ENCODE data around the gene FARP1.

FARP1 gene

DNA sequence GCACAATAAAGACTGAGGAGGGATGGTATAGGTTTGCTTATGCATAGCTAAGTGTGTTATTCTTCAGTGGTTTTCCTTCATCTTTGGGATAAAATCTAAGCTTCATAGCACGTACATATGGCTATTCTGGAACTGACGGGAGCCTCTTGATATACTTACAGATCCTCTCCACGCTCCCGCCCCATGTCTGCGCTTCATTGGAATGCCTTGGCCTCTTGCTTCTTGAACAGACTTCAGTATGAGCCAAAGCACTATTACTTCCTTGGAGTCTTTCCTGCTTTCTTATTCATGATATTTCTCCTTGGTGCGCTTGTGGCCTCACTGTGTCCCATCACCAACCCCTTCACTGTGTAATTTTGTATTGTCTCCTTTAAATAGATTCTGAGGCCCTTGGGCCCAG is 145.3 kb downstream of the FARP1 start:
- no peaks in the 10 kb centered on the region for H3K9me3 ChIP-seq
- TF ChIP-seq, protein P1, sequence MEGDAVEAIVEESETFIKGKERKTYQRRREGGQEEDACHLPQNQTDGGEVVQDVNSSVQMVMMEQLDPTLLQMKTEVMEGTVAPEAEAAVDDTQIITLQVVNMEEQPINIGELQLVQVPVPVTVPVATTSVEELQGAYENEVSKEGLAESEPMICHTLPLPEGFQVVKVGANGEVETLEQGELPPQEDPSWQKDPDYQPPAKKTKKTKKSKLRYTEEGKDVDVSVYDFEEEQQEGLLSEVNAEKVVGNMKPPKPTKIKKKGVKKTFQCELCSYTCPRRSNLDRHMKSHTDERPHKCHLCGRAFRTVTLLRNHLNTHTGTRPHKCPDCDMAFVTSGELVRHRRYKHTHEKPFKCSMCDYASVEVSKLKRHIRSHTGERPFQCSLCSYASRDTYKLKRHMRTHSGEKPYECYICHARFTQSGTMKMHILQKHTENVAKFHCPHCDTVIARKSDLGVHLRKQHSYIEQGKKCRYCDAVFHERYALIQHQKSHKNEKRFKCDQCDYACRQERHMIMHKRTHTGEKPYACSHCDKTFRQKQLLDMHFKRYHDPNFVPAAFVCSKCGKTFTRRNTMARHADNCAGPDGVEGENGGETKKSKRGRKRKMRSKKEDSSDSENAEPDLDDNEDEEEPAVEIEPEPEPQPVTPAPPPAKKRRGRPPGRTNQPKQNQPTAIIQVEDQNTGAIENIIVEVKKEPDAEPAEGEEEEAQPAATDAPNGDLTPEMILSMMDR (IDR thresholded peaks at IDR 0.05): no peak
- no peaks in the 10 kb centered on the region for H3K27me3 ChIP-seq
- H3K4me1 ChIP-seq (ENCODE audit: control insufficient read depth in 1 of 2, insufficient read depth in 1 of 2, low read depth in 1 of 2, low read length in 1 of 2): no peaks in the 10 kb centered on the region
- no peaks in the 10 kb centered on the region for H3K36me3 ChIP-seq
- H3K27ac ChIP-seq: no peak overlapping the region
- H3K4me3 ChIP-seq (ENCODE audit: low read depth in 1 of 2, low read length in 1 of 2): no peak overlapping the region

DNA sequence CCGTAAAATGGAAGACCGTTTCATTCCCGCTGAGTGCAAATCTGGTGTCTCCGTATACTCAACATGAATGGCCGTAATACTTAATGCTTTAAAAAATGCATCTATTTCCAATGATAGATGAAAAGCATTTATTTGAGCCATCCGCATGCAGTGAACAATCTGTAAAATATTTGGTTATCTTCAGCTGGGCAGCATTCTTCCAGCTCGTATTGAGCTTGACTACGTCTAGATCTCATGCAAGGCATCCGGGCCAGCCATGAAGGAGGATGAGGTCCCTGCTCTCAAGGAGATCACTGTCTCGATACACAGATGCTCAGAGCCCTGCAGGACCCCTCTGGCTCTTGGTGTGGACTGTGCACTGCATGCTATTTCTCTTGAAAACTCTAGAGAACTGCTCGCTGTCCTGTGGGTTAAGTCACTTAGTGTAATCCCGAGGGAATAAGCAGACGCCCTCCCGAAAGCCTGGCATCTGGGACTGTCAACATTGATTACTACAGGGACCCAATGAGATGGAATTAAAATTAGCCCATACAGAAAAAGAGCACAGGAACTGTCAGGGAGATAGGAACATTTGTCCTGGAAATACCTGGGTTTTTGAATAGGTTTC is 146.5 kb downstream of the FARP1 start:
- Histone ChIP-seq H3K27me3 (no peaks in the 10 kb centered on the region), H3K9me3 (no peaks in the 10 kb centered on the region), H3K27ac (no peak overlapping the region), H3K36me3 (no peaks in the 10 kb centered on the region), H3K4me1 (ENCODE audit: control insufficient read depth in 1 of 2, insufficient read depth in 1 of 2, low read depth in 1 of 2, low read length in 1 of 2) (no peaks in the 10 kb centered on the region), H3K4me3 (ENCODE audit: low read depth in 1 of 2, low read length in 1 of 2) (no peak overlapping the region)
- TF ChIP-seq, protein P1 (IDR thresholded peaks at IDR 0.05): no peak

DNA sequence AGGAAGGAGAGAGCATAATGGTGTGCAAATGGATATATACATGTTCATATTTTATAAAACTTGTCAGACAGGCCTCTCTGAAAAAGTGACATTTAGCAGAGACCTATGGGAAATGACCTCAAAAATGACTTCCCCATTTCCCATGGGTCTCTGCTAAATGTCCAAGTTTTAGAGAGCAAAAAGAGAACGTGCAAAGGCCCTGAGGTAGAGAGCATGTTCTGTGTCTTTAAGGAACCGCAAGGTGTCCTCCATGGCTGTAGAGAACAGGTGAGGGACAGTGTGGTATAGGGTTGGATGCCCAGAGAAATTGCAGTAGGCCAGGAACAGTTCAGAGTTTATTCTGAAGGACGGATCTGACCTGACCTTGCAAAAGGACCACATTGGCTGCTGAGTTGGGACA is 147.4 kb downstream of the FARP1 start:
- TF ChIP-seq, protein P1 (IDR thresholded peaks at IDR 0.05): no peak
- H3K36me3 ChIP-seq: no peaks in the 10 kb centered on the region
- no peak overlapping the region for H3K27ac ChIP-seq
- no peak overlapping the region for H3K4me3 ChIP-seq (ENCODE audit: low read depth in 1 of 2, low read length in 1 of 2)
- H3K9me3 ChIP-seq: no peaks in the 10 kb centered on the region
- H3K4me1 ChIP-seq (ENCODE audit: control insufficient read depth in 1 of 2, insufficient read depth in 1 of 2, low read depth in 1 of 2, low read length in 1 of 2): no peaks in the 10 kb centered on the region
- no peaks in the 10 kb centered on the region for H3K27me3 ChIP-seq

DNA sequence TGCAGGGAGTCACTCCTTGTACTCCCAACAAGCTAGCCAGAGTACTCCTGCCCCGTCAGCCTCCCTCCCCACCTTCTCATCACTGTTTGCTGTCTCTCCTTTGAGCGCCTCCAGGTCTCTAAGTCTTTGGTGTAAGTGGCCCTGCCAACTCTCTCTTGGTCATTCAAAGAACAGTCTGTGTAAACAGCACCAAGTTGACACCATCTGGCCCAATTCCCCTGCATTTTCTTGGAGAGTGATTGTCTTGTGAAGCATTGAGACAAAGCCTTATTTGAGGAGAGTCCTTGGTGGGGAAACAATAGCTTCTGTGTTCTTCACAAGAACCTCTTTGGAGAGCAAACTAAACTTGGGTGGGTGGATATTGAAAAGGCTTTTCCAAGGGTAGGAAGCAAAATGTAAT is 148.8 kb downstream of the FARP1 start:
- Histone ChIP-seq H3K27me3 (no peaks in the 10 kb centered on the region), H3K4me1 (ENCODE audit: control insufficient read depth in 1 of 2, insufficient read depth in 1 of 2, low read depth in 1 of 2, low read length in 1 of 2) (no peaks in the 10 kb centered on the region), H3K36me3 (no peaks in the 10 kb centered on the region), H3K4me3 (ENCODE audit: low read depth in 1 of 2, low read length in 1 of 2) (no peak overlapping the region), H3K9me3 (no peaks in the 10 kb centered on the region), H3K27ac (no peak overlapping the region)
- TF ChIP-seq, protein P1 (IDR thresholded peaks at IDR 0.05): no peak

DNA sequence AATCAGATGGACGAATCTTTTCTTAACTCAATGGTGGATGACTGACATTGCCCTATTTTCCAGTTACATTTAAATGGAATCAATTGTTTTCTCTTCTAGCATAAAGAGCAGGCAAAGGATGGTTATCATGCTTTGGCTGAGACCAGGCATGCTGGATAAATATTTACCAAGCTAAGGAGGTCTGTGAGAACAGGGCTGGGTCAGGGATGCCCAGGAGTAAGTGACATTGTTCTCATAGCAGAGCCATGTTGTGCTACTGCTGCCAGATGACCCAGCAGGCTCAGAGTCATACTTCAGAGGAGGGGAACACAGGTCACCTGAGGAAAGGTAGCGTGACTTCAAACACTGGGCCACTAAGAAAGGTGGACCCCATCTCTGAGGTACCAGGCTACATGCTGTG is 150.2 kb downstream of the FARP1 start:
- Histone ChIP-seq H3K4me3 (ENCODE audit: low read depth in 1 of 2, low read length in 1 of 2) (no peak overlapping the region), H3K27ac (no peak overlapping the region), H3K27me3 (no peaks in the 10 kb centered on the region), H3K4me1 (ENCODE audit: control insufficient read depth in 1 of 2, insufficient read depth in 1 of 2, low read depth in 1 of 2, low read length in 1 of 2) (no peaks in the 10 kb centered on the region), H3K9me3 (no peaks in the 10 kb centered on the region), H3K36me3 (no peaks in the 10 kb centered on the region)
- TF ChIP-seq, protein P1 (IDR thresholded peaks at IDR 0.05): no peak

Measured in neutrophil (primary cell).